Transverse colon (tissue), 4 donors: Measurements from ENCODE around the gene CSNK2B.

Experiments used
- POLR2AphosphoS5 ChIP-seq, 3 donors: sonication (generic); formaldehyde crosslinking; IDR thresholded peaks; one replicate each; pipeline ENCODE4 v1.6.1; 2016; ENCODE audit warnings: antibody characterized with exemption in 3 of 3
- TF ChIP-seq, protein P1 (sequence below), 5 experiments: fragments of 200-600 bp in 3 of 5; fragments of 450-650 bp in 2 of 5; sonication (generic) in 3 of 5; IDR thresholded peaks; 1 replicate in 2 of 5; 2 replicates in 3 of 5; pipeline ENCODE4 v1.5.1; 2016 to 2017; ENCODE audit warnings: antibody characterized with exemption in 5 of 5, inconsistent platforms in 3 of 5, mild to moderate bottlenecking in 2 of 5, moderate library complexity in 1 of 5

GRCh38 chr6:31692886-31693285, 27.0 kb downstream of the CSNK2B start:
- TF ChIP-seq, protein P1, sequence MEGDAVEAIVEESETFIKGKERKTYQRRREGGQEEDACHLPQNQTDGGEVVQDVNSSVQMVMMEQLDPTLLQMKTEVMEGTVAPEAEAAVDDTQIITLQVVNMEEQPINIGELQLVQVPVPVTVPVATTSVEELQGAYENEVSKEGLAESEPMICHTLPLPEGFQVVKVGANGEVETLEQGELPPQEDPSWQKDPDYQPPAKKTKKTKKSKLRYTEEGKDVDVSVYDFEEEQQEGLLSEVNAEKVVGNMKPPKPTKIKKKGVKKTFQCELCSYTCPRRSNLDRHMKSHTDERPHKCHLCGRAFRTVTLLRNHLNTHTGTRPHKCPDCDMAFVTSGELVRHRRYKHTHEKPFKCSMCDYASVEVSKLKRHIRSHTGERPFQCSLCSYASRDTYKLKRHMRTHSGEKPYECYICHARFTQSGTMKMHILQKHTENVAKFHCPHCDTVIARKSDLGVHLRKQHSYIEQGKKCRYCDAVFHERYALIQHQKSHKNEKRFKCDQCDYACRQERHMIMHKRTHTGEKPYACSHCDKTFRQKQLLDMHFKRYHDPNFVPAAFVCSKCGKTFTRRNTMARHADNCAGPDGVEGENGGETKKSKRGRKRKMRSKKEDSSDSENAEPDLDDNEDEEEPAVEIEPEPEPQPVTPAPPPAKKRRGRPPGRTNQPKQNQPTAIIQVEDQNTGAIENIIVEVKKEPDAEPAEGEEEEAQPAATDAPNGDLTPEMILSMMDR (IDR thresholded peaks at IDR 0.05) = no peak
- TF ChIP-seq POLR2AphosphoS5 (IDR thresholded peaks at IDR 0.05) = no peak
